Gastroesophageal sphincter (tissue), 3 donors: Measurements from ENCODE around the gene SCN2B.

Experiments
- EP300 ChIP-seq: sonication (generic); formaldehyde crosslinking; IDR thresholded peaks from one replicate; pipeline ENCODE4 v1.6.1; 2017; ENCODE audit warnings: antibody characterized with exemption, mild to moderate bottlenecking
- POLR2A ChIP-seq, 2 donors: fragments of 450-650 bp; IDR thresholded peaks; one replicate each; pipeline ENCODE4 v1.6.1; 2017; ENCODE audit warnings: antibody characterized with exemption in 2 of 2, mild to moderate bottlenecking in 2 of 2, moderate library complexity in 1 of 2
- TF ChIP-seq, protein P1 (sequence below), 4 experiments: fragments of 200-600 bp in 2 of 4; fragments of 450-650 bp in 2 of 4; sonication (generic) in 1 of 4; IDR thresholded peaks; one replicate each; pipeline ENCODE4 v1.5.1; 2017 to 2019; ENCODE audit warnings: antibody characterized with exemption in 4 of 4, mild to moderate bottlenecking in 2 of 4, moderate library complexity in 2 of 4

DNA sequence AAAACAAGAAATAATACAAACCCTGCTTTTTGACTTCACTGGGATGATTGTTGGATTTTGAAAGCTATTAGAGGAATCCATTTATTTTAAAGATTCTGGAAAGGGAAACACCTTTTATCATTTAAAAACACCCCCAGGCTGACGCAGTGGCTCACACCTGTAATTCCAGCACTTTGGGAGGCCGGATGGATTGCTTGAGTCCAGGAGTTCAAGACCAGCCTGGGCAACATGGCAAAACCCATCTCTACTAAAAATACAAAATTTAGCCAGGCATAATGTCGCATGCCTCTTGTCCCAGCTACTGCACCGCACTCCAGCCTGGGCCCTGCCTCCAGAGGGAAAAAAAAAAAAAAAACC lies 317 bp upstream of the SCN2B start:
- TF ChIP-seq POLR2A (IDR thresholded peaks at IDR 0.05) (no peak), EP300 (no peak)
- TF ChIP-seq, protein P1, sequence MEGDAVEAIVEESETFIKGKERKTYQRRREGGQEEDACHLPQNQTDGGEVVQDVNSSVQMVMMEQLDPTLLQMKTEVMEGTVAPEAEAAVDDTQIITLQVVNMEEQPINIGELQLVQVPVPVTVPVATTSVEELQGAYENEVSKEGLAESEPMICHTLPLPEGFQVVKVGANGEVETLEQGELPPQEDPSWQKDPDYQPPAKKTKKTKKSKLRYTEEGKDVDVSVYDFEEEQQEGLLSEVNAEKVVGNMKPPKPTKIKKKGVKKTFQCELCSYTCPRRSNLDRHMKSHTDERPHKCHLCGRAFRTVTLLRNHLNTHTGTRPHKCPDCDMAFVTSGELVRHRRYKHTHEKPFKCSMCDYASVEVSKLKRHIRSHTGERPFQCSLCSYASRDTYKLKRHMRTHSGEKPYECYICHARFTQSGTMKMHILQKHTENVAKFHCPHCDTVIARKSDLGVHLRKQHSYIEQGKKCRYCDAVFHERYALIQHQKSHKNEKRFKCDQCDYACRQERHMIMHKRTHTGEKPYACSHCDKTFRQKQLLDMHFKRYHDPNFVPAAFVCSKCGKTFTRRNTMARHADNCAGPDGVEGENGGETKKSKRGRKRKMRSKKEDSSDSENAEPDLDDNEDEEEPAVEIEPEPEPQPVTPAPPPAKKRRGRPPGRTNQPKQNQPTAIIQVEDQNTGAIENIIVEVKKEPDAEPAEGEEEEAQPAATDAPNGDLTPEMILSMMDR (IDR thresholded peaks at IDR 0.05) = no peak
